ENCODE data around the gene HOXC4.

The HOXC4 gene

DNA sequence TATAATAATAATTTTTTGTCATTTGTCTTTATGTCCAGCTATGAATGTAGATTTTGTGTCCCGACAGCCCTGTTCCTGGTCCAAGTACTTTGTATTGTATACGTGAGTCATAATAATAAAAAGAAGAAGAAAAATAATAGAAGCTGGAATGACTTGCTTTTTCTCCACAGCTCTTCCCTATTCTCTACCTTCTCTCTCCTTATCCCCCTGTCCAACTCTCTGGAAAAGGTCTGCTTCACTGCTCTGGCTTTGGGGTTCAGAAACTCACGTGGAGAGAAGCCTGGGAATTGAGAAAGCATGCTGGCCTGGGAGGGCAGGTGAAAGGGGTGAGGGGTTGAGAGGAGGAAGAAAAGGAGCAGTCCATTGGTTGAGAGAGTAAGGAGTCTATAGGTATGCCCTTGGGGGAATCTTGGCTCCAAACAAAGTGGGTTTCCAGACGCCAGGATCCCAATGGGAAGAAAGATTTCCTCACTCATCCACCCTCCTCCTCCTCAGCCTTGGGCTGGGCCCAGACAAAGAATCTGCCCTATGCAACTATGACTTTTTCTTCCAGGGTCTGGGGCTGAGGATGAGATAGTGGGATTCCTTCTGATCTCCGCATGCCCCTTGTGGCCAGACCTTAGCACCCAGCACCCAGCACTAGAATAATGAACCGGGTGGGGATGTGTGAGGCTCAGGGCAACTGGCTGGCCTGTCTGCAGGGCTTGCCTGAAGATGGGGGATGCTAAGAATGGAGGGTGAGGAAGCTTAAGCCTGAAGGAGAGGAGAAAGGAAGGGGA, 40.8 kb upstream of the HOXC4 start:
- no peak for DNase-seq (ENCODE audit: low spot score)

DNA sequence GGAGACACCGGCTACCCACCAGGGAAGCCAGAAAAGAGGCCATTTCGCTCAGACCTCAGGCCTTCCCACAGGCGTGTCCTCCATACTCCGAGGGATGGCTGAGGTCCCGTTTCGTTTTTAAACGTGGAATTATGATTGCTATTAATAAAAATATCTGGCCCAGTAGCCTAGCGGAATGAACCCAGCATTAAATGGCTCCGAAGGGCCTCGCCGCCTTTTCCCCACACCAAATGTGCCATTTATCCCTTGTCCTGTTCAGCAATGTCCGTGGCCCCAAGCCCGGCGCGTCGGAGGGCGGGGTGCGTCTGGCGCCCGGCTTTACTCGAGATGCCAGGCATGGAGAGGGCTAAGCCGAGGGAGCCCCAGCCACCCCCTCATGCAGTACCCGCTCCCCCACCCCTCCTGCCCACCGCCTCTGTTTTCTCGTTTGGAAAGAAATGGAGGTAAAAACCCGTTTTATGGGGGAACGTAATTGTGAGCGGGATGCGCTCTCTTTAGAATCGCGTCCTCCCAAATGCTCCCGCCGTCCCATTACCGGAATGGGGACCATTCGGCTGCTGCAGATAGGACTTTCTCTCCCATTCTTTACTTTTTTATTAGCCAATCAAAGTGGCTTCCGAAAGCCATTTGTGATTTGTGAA, 39.1 kb upstream of the HOXC4 start:
- no peak for DNase-seq (ENCODE audit: low spot score)
- TF ChIP-seq, protein P1, sequence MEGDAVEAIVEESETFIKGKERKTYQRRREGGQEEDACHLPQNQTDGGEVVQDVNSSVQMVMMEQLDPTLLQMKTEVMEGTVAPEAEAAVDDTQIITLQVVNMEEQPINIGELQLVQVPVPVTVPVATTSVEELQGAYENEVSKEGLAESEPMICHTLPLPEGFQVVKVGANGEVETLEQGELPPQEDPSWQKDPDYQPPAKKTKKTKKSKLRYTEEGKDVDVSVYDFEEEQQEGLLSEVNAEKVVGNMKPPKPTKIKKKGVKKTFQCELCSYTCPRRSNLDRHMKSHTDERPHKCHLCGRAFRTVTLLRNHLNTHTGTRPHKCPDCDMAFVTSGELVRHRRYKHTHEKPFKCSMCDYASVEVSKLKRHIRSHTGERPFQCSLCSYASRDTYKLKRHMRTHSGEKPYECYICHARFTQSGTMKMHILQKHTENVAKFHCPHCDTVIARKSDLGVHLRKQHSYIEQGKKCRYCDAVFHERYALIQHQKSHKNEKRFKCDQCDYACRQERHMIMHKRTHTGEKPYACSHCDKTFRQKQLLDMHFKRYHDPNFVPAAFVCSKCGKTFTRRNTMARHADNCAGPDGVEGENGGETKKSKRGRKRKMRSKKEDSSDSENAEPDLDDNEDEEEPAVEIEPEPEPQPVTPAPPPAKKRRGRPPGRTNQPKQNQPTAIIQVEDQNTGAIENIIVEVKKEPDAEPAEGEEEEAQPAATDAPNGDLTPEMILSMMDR (IDR thresholded peaks at IDR 0.05; ENCODE audit: extremely low read depth, missing control alignments), result no peak

More for the DNA sequence above, 40.8 kb upstream of the HOXC4 start:
- TF ChIP-seq, protein P1 (IDR thresholded peaks at IDR 0.05; ENCODE audit: extremely low read depth, missing control alignments), result no peak

DNA sequence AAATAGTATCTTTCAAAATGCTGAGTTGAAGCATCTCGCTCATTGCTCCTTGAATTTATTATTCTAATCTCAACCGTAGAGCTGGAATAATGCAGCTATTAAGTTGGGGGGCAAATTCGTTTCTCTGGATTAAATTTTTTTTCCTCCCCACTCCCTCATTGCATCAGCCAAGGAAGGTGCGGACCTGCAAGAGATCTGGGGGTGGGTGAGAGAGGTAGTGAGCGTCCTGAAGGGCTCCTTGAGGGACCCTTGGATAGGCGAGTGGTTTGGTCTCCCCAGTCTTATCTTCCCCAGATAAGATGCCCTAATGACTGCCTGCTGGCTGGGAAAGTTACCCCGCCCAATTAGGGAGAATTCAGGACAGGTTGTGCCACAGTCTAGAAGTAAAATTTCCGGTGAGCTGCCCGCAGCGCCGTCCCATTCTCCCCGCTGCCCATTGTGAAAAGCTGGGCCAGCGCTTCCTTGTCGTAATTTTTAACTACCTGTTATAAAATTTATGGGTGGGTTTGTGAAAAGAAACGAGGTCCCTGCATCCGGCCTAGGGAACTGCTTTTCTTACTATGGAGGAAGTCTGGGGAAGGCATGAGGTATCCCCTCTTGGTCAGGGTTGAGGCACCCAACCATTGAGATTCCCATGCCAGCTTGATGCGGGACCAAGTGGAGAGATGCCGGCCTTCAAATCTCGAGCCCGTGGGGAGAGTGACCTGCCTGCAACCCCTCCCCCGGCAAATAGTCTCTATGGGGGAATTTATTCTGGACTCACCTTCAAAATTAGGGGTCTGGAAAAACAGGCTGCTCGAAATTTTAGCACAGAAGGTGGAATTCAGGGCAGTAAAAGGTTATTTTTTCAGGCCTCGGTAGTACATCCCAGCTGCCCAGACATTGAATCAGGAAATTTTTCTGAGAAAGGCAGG, 38.4 kb upstream of the HOXC4 start:
- no peak for DNase-seq (ENCODE audit: low spot score)
- TF ChIP-seq, protein P1 (IDR thresholded peaks at IDR 0.05; ENCODE audit: extremely low read depth, missing control alignments), result no peak

DNA sequence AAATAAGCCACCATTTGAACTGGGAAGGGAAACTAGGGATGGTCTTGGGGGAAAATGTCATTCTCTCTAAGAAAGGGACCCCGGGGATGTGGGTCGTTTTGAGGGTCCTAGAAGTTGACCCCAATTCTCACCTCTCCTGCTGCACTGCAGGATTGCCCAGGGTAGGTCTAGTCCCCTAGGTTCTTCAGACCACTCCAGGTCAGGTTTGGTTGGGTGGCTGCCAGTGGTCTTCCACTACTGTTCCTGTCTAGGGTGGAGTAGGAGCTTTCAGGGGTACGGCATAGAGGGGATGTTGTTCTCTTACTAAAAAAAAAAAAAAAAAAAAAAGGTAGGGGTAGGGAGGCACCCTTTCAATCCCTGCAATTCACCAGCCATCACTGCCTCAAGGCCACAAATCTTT, 37.6 kb upstream of the HOXC4 start:
- TF ChIP-seq, protein P1 (IDR thresholded peaks at IDR 0.05; ENCODE audit: extremely low read depth, missing control alignments), result no peak

DNA sequence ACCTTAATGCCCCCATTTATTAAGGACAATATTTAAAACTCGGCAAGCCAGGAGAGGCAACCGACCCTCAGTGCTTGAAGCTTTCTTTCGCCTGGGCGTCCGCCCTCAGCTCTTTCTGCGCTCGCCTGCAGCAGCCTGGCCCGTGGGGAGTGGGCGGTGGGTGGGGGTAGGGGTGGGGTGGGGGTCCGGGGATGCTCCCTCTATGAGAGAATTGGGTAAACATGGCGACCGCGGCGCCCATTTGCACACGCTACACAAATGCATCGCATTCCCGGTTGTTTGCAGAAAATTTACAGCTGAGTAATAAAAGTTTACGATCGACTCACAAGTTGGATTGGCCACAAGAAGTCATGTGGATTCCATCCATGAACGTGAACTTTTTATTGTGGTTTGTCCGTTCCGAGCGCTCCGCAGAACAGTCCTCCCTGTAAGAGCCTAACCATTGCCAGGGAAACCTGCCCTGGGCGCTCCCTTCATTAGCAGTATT, 37.1 kb upstream of the HOXC4 start:
- TF ChIP-seq, protein P1 (IDR thresholded peaks at IDR 0.05; ENCODE audit: extremely low read depth, missing control alignments), result no peak
- DNase-seq (ENCODE audit: low spot score), result no peak

More for the DNA sequence above, 37.6 kb upstream of the HOXC4 start:
- no peak for DNase-seq (ENCODE audit: low spot score)

DNA sequence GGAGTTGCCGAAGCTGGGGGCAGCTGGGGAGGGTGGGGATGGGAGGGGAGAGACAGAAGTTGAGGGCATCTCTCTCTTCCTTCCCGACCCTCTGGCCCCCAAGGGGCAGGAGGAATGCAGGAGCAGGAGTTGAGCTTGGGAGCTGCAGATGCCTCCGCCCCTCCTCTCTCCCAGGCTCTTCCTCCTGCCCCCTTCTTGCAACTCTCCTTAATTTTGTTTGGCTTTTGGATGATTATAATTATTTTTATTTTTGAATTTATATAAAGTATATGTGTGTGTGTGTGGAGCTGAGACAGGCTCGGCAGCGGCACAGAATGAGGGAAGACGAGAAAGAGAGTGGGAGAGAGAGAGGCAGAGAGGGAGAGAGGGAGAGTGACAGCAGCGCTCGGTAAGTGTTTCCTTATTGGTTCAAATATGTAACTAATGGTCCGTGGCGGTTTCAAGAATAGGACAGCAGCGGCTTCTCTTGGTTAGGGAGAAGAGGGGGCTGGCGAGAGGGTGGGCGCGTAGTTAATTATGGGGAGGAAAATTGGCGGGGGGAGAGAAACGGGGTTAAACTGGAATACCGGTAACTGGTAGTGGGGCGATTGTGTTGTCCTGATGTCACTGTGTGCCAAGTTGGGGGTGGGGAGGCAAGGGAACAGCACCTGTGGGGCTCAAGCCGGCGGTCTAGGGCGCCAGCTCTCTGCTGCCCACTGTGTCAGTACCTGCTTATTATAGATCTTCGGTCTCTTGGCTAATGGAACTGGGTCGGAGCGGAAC, 36.4 kb upstream of the HOXC4 start:
- DNase-seq (ENCODE audit: low spot score), result peak; percentile 72
- TF ChIP-seq, protein P1 (IDR thresholded peaks at IDR 0.05; ENCODE audit: extremely low read depth, missing control alignments), result no peak

Data from GM20000 (cell line).